K562 (cell line): ENCODE results near the gene CCM2. TPM values are rescaled to one million over a fixed set of nuclear protein-coding genes. Genes with fewer than 3 reads are reported as not detected.
A peak's percentile ranks its signal among the peaks of the same experiment; 100 is the strongest.

Experiments used
- ATAC-seq: fragments of 200-7000 bp; cut with Tn5 transposase; 3 replicates; pipeline ENCODE4 v1.9.1; 2020; ENCODE audit warnings: moderate library complexity
- BruUV-seq: library from RNA; stranded (reverse); fragments of 400-500 nt; replicated peaks from 2 replicates; lab custom pipeline; 2021; lab: Mats Ljungman, UMichigan
- CTCF ChIA-PET: fragments of 300-600 bp; formaldehyde crosslinking; extraction: SDS; loops from one replicate; lab custom pipeline; 2021; ENCODE audit warnings: low intra/inter-chr PET ratio; lab: Yijun Ruan, JAX
- POLR2A ChIA-PET: fragments of 300-600, 350-650 bp; sonication (Branson Sonifier 250); formaldehyde crosslinking; extraction: SDS; loops from one replicate; lab custom pipeline; 2021; ENCODE audit warnings: antibody characterized with exemption, inconsistent platforms; lab: Yijun Ruan, JAX
- DNase-seq, 4 experiments: peaks; one replicate each; pipeline versions ENCODE4 v3.0.0 to v3.0.0-alpha.2; 2011 to 2018; ENCODE audit warnings: low spot score in 3 of 4, mixed read lengths in 3 of 4; ENCODE audit errors: extremely low read depth in 1 of 4
- FAIRE-seq: peaks from 2 replicates; lab custom pipeline; 2011; peaks lifted over from hg19 to GRCh38; lab: Jason Lieb, UNC
- H2AFZ ChIP-seq: 2 replicates; pipeline ENCODE4 v1.6.0; 2011; ENCODE audit warnings: low read depth, low read length, control low read depth, inconsistent platforms
- H3K27ac ChIP-seq: fragments of 200-600 bp; 3 replicates; pipeline ENCODE4 v1.8.0; 2011; ENCODE audit warnings: low read depth, mild to moderate bottlenecking, control low read depth, inconsistent platforms, low read length, moderate library complexity, mixed read lengths; ENCODE audit errors: extremely low read depth
- H3K27me3 ChIP-seq, 2 experiments: fragments of 300-600 bp in 1 of 2; 2 replicates in 1 of 2; 3 replicates in 1 of 2; pipeline versions ENCODE4 v1.6.0 to v1.8.0; 2011; ENCODE audit warnings: inconsistent platforms in 2 of 2, low read length in 2 of 2, mild to moderate bottlenecking in 1 of 2, mixed read lengths in 1 of 2, moderate library complexity in 1 of 2; ENCODE audit not compliant: control insufficient read depth in 2 of 2, insufficient read depth in 2 of 2
- H3K36me3 ChIP-seq: fragments of 300-600 bp; 3 replicates; pipeline ENCODE4 v1.8.0; 2011; ENCODE audit warnings: mild to moderate bottlenecking, low read length, inconsistent platforms; ENCODE audit not compliant: control insufficient read depth, insufficient read depth
- H3K4me1 ChIP-seq, 2 experiments: fragments of 200-600 bp in 1 of 2; replicated peaks in 1 of 2; 2 replicates in 1 of 2; 3 replicates in 1 of 2; pipeline versions ENCODE4 v1.5.1 to v1.8.0; 2011; ENCODE audit warnings: inconsistent platforms in 2 of 2, low read length in 2 of 2, mild to moderate bottlenecking in 1 of 2, mixed read lengths in 1 of 2, moderate library complexity in 1 of 2; ENCODE audit not compliant: control insufficient read depth in 2 of 2, insufficient read depth in 2 of 2
- H3K4me2 ChIP-seq: 2 replicates; pipeline ENCODE4 v1.6.1; 2011; ENCODE audit warnings: low read length, control low read depth, inconsistent platforms, mixed read lengths; ENCODE audit not compliant: insufficient read depth
- H3K4me3 ChIP-seq: fragments of 200-600 bp; sonication (generic), shearing (Covaris generic); 2 replicates; pipeline ENCODE4 v1.5.1; 2016; ENCODE audit warnings: control low read depth, inconsistent platforms
- H3K79me2 ChIP-seq: fragments of 200-600 bp; 3 replicates; pipeline ENCODE4 v1.8.0; 2011; ENCODE audit warnings: low read length, inconsistent platforms; ENCODE audit not compliant: control insufficient read depth, insufficient read depth
- H3K9ac ChIP-seq, 2 experiments: 2 replicates each; pipeline versions ENCODE4 v1.6.0 to v1.6.1; 2011; ENCODE audit warnings: low read depth in 2 of 2, low read length in 2 of 2, control low read depth in 1 of 2, inconsistent platforms in 1 of 2, mild to moderate bottlenecking in 1 of 2, mixed read lengths in 1 of 2; ENCODE audit not compliant: insufficient read depth in 1 of 2
- H3K9me1 ChIP-seq: one replicate; pipeline ENCODE4 v1.6.0; 2011; ENCODE audit warnings: inconsistent platforms, mild to moderate bottlenecking, low read length, moderate library complexity; ENCODE audit not compliant: control insufficient read depth, insufficient read depth
- H3K9me3 ChIP-seq: replicated peaks from 2 replicates; pipeline ENCODE4 v1.5.1; 2011; ENCODE audit warnings: low read depth, low read length, inconsistent platforms; ENCODE audit not compliant: control insufficient read depth, insufficient read depth
- H4K20me1 ChIP-seq: replicated peaks from 2 replicates; pipeline ENCODE4 v1.6.1; 2011; ENCODE audit warnings: low read length, inconsistent platforms, mixed read lengths; ENCODE audit not compliant: control insufficient read depth, insufficient read depth
- GATAD2A ChIP-seq: fragments of 450-650 bp; IDR thresholded peaks from 2 replicates; pipeline ENCODE4 v1.6.1; 2017
- NONO ChIP-seq, 2 experiments: fragments of 200-400 bp in 1 of 2; fragments of 450-650 bp in 1 of 2; formaldehyde crosslinking in 1 of 2; IDR thresholded peaks; 2 replicates each; pipeline ENCODE4 v1.6.1; 2017; ENCODE audit warnings: low read depth in 2 of 2, mild to moderate bottlenecking in 2 of 2, moderate library complexity in 2 of 2, low read length in 1 of 2
- PHTF2 ChIP-seq: fragments of 250-450 bp; sonication (Bioruptor Pico); IDR thresholded peaks from 2 replicates; pipeline ENCODE4 v1.5.0; 2021; ENCODE audit warnings: mild to moderate bottlenecking
- RAD21 ChIP-seq, 2 experiments: fragments of 250-450 bp in 1 of 2; fragments of 450-650 bp in 1 of 2; sonication (Bioruptor Pico) in 1 of 2; formaldehyde crosslinking in 1 of 2; IDR thresholded peaks in 1 of 2; conservative IDR thresholded peaks in 1 of 2; 2 replicates each; pipeline versions ENCODE4 v1.4.0 to v1.8.0; 2020 to 2022; ENCODE audit warnings: mild to moderate bottlenecking in 2 of 2, moderate library complexity in 1 of 2
- RBFOX2 ChIP-seq: fragments of 200-400 bp; formaldehyde crosslinking; IDR thresholded peaks from 2 replicates; pipeline ENCODE4 v1.6.1; 2017; ENCODE audit warnings: low read depth, mild to moderate bottlenecking, low read length, moderate library complexity
- RERE ChIP-seq: sonication (generic); formaldehyde crosslinking; IDR thresholded peaks from 2 replicates; pipeline ENCODE4 v1.8.0; 2023; ENCODE audit warnings: missing genetic modification reagents, mild to moderate bottlenecking, borderline replicate concordance
- ZNF217 ChIP-seq: sonication (generic); formaldehyde crosslinking; IDR thresholded peaks from 2 replicates; pipeline ENCODE4 v1.8.0; 2022; ENCODE audit warnings: mild to moderate bottlenecking, missing genetic modification reagents
- ZNF311 ChIP-seq: fragments of 250-450 bp; sonication (Bioruptor Pico); IDR thresholded peaks from 2 replicates; pipeline ENCODE4 v1.4.0; 2020; ENCODE audit warnings: mild to moderate bottlenecking, moderate library complexity
- ZNF75A ChIP-seq: fragments of 450-650 bp; formaldehyde crosslinking; IDR thresholded peaks from 2 replicates; pipeline ENCODE4 v1.4.0; 2020; ENCODE audit warnings: mild to moderate bottlenecking
- ZNF764 ChIP-seq: fragments of 250-450 bp; sonication (Bioruptor Pico); IDR thresholded peaks from 2 replicates; pipeline ENCODE4 v1.4.0; 2020; ENCODE audit warnings: low read depth, mild to moderate bottlenecking, moderate library complexity
- ZNF785 ChIP-seq: fragments of 250-450 bp; sonication (Bioruptor Pico); IDR thresholded peaks from 2 replicates; pipeline ENCODE4 v1.4.0; 2020; ENCODE audit warnings: mild to moderate bottlenecking
- WGBS: fragments of 100-300 bp; shearing (Covaris generic); methylation state at CpG from one replicate; pipeline ENCODE4 v1.1.6; 2016; ENCODE audit warnings: low coverage, mixed read lengths; ENCODE audit not compliant: insufficient coverage; ENCODE audit errors: missing lambda C conversion rate; 5-methylcytosine and 5-hydroxymethylcytosine counted together
- in situ Hi-C: fragments of 300-500 bp; cut with MboI; formaldehyde crosslinking; loops from 4 replicates; pipeline ENCODE4 v1.15.0; 2018; ENCODE audit warnings: inconsistent platforms, mixed read lengths
- intact Hi-C: fragments of 100-400 bp; cut with micrococcal nuclease; formaldehyde crosslinking; loops from 2 replicates; pipeline ENCODE4 v1.14.2; 2022
- polyA plus RNA-seq, 8 experiments: library from polyadenylated mRNA; depleted of rRNA in 4 of 8; stranded (reverse) in 5 of 8; unstranded in 3 of 8; fragments of >200 nt; fragmentation: Nextera tagmentation in 2 of 8; fragmentation: Illumina TruSeq in 1 of 8; extraction: Ambion mirVana in 2 of 8; extraction: Trizol in 1 of 8; gene quantifications; 2 replicates each; pipeline versions ENCODE4 v1.2.1 to v1.2.3, GENCODE V29; 2011 to 2014; ENCODE audit warnings: inconsistent platforms in 1 of 8, missing spikeins in 1 of 8
- total RNA-seq, 7 experiments: library from RNA; depleted of rRNA in 6 of 7; stranded (reverse); fragments of >200 nt in 6 of 7; fragmentation: Illumina TruSeq in 2 of 7; extraction: Trizol in 2 of 7; gene quantifications; 2 replicates each; pipeline versions ENCODE4 v1.2.1 to v1.2.3, GENCODE V29; 2011 to 2021; ENCODE audit warnings: low replicate concordance in 1 of 7
- TF ChIP-seq, protein P1 (sequence below), 2 experiments: fragments of 450-650 bp in 1 of 2; sonication (generic) in 1 of 2; formaldehyde crosslinking; conservative IDR thresholded peaks; 2 replicates each; pipeline versions ENCODE4 v1.4.0 to v1.8.1; 2020 to 2022; ENCODE audit warnings: mild to moderate bottlenecking in 1 of 2, missing genetic modification reagents in 1 of 2
- TF ChIP-seq, protein P2 (sequence below): IDR thresholded peaks from 2 replicates; pipeline ENCODE4 v1.6.1; 2012; ENCODE audit warnings: low read depth, low read length, improper control_type of control experiment, borderline replicate concordance

Gene CCM2
- total and polyA plus RNA-seq, 9 of the 15 experiments (the other 6 are each of a cell fraction or from before 2014, with no cell fraction given): 0.41 to 38.6 (median 25.9) TPM

- Histone ChIP-seq H4K20me1 (no peaks in the 10 kb centered on the region), H3K4me1 (peaks cover 14 to 50% of the 10 kb centered on the region in 2 experiments; a peak in 4 of 5 replicates), H3K9me1 (no peaks in the 10 kb centered on the region), H3K36me3 (no peaks in the 10 kb centered on the region), H3K27ac (no peak overlapping the region), H2AFZ (no peak overlapping the region), H3K27me3 (no peaks in the 10 kb centered on the region), H3K79me2 (no peaks in the 10 kb centered on the region), H3K4me2 (no peak overlapping the region), H3K4me3 (no peak overlapping the region), H3K9ac (peak overlapping the region in 1 of 2 experiments; percentile 41; a peak in 2 of 4 replicates), H3K9me3 (no peaks in the 10 kb centered on the region)
- no TSS peak for BruUV-seq
- ATAC-seq (no peak), DNase-seq (no peak), FAIRE-seq (no peak)
- in situ Hi-C loops (no loop called here), intact Hi-C loops (loop anchor here (5.0 to 10.0 kb wide), 2 partner anchors 104 to 292 kb away; no protein-coding TSS in a partner anchor)
- ChIA-PET POLR2A (interaction anchor here (1.1 to 6.7 kb wide), 2 partner anchors 14 to 30 kb away, joined by 4 to 141 read pairs; no protein-coding TSS in a partner anchor), CTCF (no interaction called here)
- 42% methylated on average over 17 of the region's 18 CpGs for WGBS
- no peak for TF ChIP-seq GATAD2A
- TF ChIP-seq ZNF764 (CRISPR knock-in tag): no peak
- TF ChIP-seq, protein P1, sequence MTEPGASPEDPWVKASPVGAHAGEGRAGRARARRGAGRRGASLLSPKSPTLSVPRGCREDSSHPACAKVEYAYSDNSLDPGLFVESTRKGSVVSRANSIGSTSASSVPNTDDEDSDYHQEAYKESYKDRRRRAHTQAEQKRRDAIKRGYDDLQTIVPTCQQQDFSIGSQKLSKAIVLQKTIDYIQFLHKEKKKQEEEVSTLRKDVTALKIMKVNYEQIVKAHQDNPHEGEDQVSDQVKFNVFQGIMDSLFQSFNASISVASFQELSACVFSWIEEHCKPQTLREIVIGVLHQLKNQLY (CRISPR knock-in tag; conservative IDR thresholded peaks at IDR 0.05): no peak
- no peak for TF ChIP-seq RBFOX2
- TF ChIP-seq NONO (IDR thresholded peaks at IDR 0.05; ENCODE audit: low read depth in 2 of 2, low read length in 1 of 2): no peak
- TF ChIP-seq RAD21 (CRISPR knock-in tag; conservative IDR thresholded peaks at IDR 0.05 in 1 of 2, IDR thresholded peaks at IDR 0.05 in 1 of 2): no peak
- TF ChIP-seq PHTF2 (CRISPR knock-in tag): no peak
- no peak for TF ChIP-seq ZNF75A (CRISPR knock-in tag)
- no peak for TF ChIP-seq RERE (CRISPR knock-in tag)
- TF ChIP-seq, protein P2, sequence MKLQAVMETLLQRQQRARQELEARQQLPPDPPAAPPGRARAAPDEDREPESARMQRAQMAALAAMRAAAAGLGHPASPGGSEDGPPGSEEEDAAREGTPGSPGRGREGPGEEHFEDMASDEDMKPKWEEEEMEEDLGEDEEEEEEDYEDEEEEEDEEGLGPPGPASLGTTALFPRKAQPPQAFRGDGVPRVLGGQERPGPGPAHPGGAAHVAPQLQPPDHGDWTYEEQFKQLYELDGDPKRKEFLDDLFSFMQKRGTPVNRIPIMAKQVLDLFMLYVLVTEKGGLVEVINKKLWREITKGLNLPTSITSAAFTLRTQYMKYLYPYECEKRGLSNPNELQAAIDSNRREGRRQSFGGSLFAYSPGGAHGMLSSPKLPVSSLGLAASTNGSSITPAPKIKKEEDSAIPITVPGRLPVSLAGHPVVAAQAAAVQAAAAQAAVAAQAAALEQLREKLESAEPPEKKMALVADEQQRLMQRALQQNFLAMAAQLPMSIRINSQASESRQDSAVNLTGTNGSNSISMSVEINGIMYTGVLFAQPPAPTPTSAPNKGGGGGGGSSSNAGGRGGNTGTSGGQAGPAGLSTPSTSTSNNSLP: no peak
- TF ChIP-seq ZNF785 (CRISPR knock-in tag): no peak
- TF ChIP-seq ZNF311 (CRISPR knock-in tag): no peak
- TF ChIP-seq ZNF217 (CRISPR knock-in tag): no peak
Observed at GRCh38 chr7:44970523-44971051, 29.4 kb upstream of the CCM2 start.
